Breast epithelium (tissue), 4 donors: ENCODE results near the gene TNPO1. TPM values are rescaled to one million over a fixed set of nuclear protein-coding genes. Genes with fewer than 3 reads are reported as not detected.
A peak's percentile ranks its signal among the peaks of the same experiment; 100 is the strongest.

Experiments used
- DNase-seq, 2 donors: peaks; one replicate each; pipeline ENCODE4 v3.0.0-alpha.2; 2019; ENCODE audit warnings: low spot score in 2 of 2
- H3K27ac ChIP-seq, 2 donors: fragments of 200-600 bp; sonication (generic) in 1 of 2; one replicate each; pipeline ENCODE4 v1.5.1; 2016 to 2019; ENCODE audit warnings: mild to moderate bottlenecking in 1 of 2
- H3K27me3 ChIP-seq, 2 donors: fragments of 200-600 bp; sonication (generic) in 1 of 2; one replicate each; pipeline versions ENCODE4 v1.5.1 to v1.6.0; 2017 to 2019; ENCODE audit warnings: control low read depth in 1 of 2, mild to moderate bottlenecking in 1 of 2
- H3K36me3 ChIP-seq: fragments of 200-600 bp; one replicate; pipeline ENCODE4 v1.5.1; 2019
- H3K4me1 ChIP-seq, 2 donors: fragments of 200-600 bp; sonication (generic); one replicate each; pipeline ENCODE4 v1.5.1; 2016 to 2019; ENCODE audit warnings: control low read depth in 1 of 2
- H3K4me3 ChIP-seq, 3 donors: fragments of 200-600 bp; sonication (generic); 1 replicate in 2 of 3; 2 replicates in 1 of 3; pipeline ENCODE4 v1.5.1; 2016 to 2019; ENCODE audit warnings: mild to moderate bottlenecking in 3 of 3, moderate library complexity in 2 of 3
- H3K9me3 ChIP-seq, 2 donors: fragments of 200-600 bp; sonication (generic) in 1 of 2; one replicate each; pipeline ENCODE4 v1.5.1; 2016 to 2019; ENCODE audit warnings: control low read depth in 1 of 2
- POLR2A ChIP-seq: fragments of 450-650 bp; IDR thresholded peaks from one replicate; pipeline ENCODE4 v1.6.1; 2016; ENCODE audit warnings: antibody characterized with exemption, mild to moderate bottlenecking, moderate library complexity
- POLR2AphosphoS5 ChIP-seq, 3 donors: sonication (generic); formaldehyde crosslinking; IDR thresholded peaks; one replicate each; pipeline ENCODE4 v1.6.1; 2017; ENCODE audit warnings: antibody characterized with exemption in 3 of 3
- intact Hi-C: fragments of 100-400 bp; cut with DNase I; formaldehyde crosslinking; loops from one replicate; pipeline ENCODE4 v1.15.1; 2023; ENCODE audit warnings: low total_unique reads
- total RNA-seq, 3 donors: library from RNA; depleted of rRNA; stranded (reverse); fragments of >200 nt; gene quantifications; one replicate each; pipeline ENCODE4 v1.1.0, GENCODE V29; 2016
- TF ChIP-seq, protein P1 (sequence below), 3 donors: fragments of 450-650 bp; IDR thresholded peaks; one replicate each; pipeline ENCODE4 v1.5.1; 2016 to 2017; ENCODE audit warnings: antibody characterized with exemption in 3 of 3, mild to moderate bottlenecking in 3 of 3, moderate library complexity in 3 of 3

The TNPO1 gene
- total RNA-seq, 3 donors from 2014 or later = 87.5 to 105 (median 87.8) TPM

DNA sequence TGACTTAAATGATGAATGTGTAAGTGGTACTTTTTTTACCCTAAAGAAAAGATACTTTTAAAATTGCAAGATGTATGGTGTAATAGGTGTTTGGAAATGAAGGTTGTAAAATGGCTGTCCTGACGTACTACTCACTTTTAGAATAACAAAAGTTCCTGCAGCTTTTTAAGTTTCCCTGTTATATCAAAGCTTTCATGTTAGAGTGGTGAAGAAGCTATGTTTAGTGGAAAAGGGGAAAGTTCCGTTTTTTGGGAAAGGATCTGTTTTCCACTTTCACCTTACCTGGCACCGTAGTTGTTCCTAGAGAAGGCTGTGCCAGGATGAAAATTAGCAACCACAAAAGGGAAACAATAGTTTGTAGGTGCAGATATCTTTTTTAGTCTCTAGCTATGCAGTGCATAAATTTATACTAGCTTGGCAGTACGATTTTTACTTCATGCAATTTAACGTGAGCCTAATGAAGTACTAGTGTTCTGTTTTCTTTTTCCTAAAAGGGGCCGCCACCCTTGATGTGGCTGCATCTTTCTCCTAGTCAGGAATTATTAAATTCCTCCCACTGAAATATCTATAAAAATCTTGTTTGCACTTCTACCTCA is 1.3 kb downstream of the TNPO1 start:
- peaks cover 0 to 10% of the 10 kb centered on the region in 2 donors for H3K4me1 ChIP-seq
- no peaks in the 10 kb centered on the region for H3K36me3 ChIP-seq
- peak overlapping the region; percentile 72 to 97 (median 87) for H3K4me3 ChIP-seq
- TF ChIP-seq POLR2A (no peak), POLR2AphosphoS5 (IDR thresholded peaks at IDR 0.05) (no peak)
- TF ChIP-seq, protein P1, sequence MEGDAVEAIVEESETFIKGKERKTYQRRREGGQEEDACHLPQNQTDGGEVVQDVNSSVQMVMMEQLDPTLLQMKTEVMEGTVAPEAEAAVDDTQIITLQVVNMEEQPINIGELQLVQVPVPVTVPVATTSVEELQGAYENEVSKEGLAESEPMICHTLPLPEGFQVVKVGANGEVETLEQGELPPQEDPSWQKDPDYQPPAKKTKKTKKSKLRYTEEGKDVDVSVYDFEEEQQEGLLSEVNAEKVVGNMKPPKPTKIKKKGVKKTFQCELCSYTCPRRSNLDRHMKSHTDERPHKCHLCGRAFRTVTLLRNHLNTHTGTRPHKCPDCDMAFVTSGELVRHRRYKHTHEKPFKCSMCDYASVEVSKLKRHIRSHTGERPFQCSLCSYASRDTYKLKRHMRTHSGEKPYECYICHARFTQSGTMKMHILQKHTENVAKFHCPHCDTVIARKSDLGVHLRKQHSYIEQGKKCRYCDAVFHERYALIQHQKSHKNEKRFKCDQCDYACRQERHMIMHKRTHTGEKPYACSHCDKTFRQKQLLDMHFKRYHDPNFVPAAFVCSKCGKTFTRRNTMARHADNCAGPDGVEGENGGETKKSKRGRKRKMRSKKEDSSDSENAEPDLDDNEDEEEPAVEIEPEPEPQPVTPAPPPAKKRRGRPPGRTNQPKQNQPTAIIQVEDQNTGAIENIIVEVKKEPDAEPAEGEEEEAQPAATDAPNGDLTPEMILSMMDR (IDR thresholded peaks at IDR 0.05) = no peak
- no peaks in the 10 kb centered on the region for H3K9me3 ChIP-seq
- peak overlapping the region; percentile 99 for H3K27ac ChIP-seq
- DNase-seq = no peak
- H3K27me3 ChIP-seq = no peaks in the 10 kb centered on the region
- intact Hi-C loops = no loop called here

DNA sequence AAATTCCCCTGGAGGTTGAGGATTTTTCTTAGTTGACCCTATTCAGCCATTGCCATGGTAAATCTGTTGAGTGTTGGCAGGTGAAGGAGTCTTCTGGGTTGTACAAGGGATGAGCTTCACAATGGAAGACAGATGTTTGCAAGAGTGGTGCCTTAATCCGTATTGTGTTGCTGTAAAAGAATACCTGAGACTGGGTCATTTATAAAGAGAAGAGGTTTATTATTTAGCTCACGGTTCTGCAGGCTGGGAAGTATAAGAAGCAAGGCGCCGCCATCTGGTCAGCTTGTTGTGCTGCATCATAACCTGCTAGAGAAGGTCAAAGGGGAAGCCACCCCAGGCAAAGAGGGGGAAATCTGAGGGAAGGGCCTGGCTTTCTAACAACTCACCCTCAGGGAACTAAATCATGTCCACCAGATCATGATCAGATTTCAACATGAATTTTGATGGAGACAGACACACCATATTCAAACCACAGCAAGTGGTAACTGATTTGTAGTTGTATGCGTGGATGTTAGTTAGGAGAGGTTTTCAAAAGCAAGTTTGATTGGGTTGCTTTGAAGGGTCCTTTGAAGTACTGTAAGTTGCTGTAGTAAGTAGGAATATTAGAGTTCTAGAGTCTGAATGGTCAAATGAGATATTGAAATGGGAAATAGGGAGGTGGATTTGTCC is 2.5 kb downstream of the TNPO1 start:
- TF ChIP-seq, protein P1 (IDR thresholded peaks at IDR 0.05) = peak in 2 of 3 donors; percentile 49 to 52
- TF ChIP-seq POLR2AphosphoS5 (IDR thresholded peaks at IDR 0.05) (no peak), POLR2A (no peak)
- DNase-seq = peak; percentile 43 to 56
- Histone ChIP-seq H3K4me1 (peaks cover 0 to 10% of the 10 kb centered on the region in 2 donors), H3K27me3 (no peaks in the 10 kb centered on the region), H3K9me3 (no peaks in the 10 kb centered on the region), H3K36me3 (no peaks in the 10 kb centered on the region), H3K27ac (peak overlapping the region in 1 of 2 donors; percentile 7), H3K4me3 (peak overlapping the region in 1 of 3 donors; percentile 21)
- intact Hi-C loops = no loop called here

DNA sequence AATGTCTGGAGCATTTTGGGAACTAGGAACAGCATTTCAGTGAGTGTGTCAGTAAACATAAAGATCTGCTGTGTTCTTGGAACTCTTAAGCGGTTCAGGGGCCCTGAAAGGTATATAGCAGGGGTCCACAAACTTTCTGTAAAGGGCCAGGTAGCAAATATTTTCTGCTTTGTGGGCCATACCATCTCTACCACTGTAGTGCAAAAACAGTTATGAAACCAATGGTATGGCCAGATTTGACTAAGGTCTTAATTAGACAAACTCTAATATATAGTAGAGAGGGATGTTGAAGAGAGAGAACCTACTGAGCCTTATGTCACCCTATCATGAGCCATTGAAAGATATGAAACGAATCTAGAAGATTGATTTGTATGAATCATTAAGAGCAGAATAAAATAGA is 5.3 kb downstream of the TNPO1 start:
- DNase-seq = no peak
- Histone ChIP-seq H3K36me3 (no peaks in the 10 kb centered on the region), H3K4me3 (no peak overlapping the region), H3K4me1 (peaks cover 0 to 10% of the 10 kb centered on the region in 2 donors), H3K9me3 (no peaks in the 10 kb centered on the region), H3K27ac (no peak overlapping the region), H3K27me3 (no peaks in the 10 kb centered on the region)
- intact Hi-C loops = no loop called here
- TF ChIP-seq, protein P1 (IDR thresholded peaks at IDR 0.05) = no peak
- no peak for TF ChIP-seq POLR2A
- no peak for TF ChIP-seq POLR2AphosphoS5 (IDR thresholded peaks at IDR 0.05)

DNA sequence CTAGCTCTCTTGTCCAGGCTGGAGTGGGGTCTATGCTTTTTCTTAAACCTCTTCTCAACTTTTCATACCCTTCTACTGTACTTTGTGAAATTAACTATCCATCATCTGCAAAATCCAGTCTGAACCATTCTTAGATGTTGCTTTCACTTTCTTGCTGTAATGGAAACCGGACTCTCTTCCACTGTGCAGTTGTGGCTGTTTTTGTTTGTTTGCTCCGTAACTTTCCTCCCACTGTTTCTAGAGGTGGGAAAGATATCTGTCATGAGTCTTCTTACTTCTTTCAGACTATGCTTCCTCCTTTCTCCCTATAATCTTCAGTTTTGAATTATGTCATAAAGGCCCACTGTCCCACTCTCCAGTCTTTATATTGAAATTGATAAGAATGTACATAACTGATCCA is 6.5 kb downstream of the TNPO1 start:
- H3K4me3 ChIP-seq = no peak overlapping the region
- no peak for DNase-seq
- H3K27ac ChIP-seq = no peak overlapping the region
- no peaks in the 10 kb centered on the region for H3K9me3 ChIP-seq
- H3K4me1 ChIP-seq = peaks cover 0 to 10% of the 10 kb centered on the region in 2 donors
- intact Hi-C loops = no loop called here
- no peaks in the 10 kb centered on the region for H3K36me3 ChIP-seq
- TF ChIP-seq POLR2A (no peak), POLR2AphosphoS5 (IDR thresholded peaks at IDR 0.05) (no peak)
- TF ChIP-seq, protein P1 (IDR thresholded peaks at IDR 0.05) = no peak
- no peaks in the 10 kb centered on the region for H3K27me3 ChIP-seq

DNA sequence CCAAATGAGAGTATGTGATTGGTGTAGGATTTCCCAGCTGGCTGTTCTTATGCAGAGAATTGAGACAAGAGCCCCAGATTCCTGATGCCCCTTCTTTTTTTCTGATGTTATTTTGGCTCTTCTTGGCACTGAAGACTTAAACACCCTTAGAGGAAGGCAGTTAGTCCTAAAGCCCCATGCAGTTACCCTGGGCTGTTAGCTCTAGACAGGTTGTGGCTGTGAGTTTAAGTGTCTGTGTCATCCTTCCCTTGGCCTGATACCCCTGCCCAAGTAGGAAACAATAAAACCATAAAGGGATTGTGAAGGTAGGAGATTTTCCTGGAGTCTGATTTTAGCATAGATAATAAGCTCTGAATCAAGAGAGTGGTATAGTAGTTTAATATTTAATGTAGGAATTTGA is 13.2 kb downstream of the TNPO1 start:
- Histone ChIP-seq H3K36me3 (no peaks in the 10 kb centered on the region), H3K4me3 (no peak overlapping the region), H3K4me1 (no peaks in the 10 kb centered on the region), H3K27me3 (no peaks in the 10 kb centered on the region), H3K9me3 (no peaks in the 10 kb centered on the region), H3K27ac (no peak overlapping the region)
- DNase-seq = no peak
- intact Hi-C loops = no loop called here
- no peak for TF ChIP-seq POLR2A
- TF ChIP-seq, protein P1 (IDR thresholded peaks at IDR 0.05) = no peak
- TF ChIP-seq POLR2AphosphoS5 (IDR thresholded peaks at IDR 0.05) = no peak
